ENCODE results near the gene SHC2.
"Not testable (repeated sequence)": the region's sequence is repeated elsewhere in the genome, so short reads cannot be mapped to it uniquely, and the experiment has no call there.

SHC2 gene

GRCh38 chr19:389255-389934, 71.4 kb downstream of the SHC2 start:
- no peak for DNase-seq

- no peak for DNase-seq
Observed at GRCh38 chr19:388691-389090, 72.1 kb downstream of the SHC2 start.

DNA sequence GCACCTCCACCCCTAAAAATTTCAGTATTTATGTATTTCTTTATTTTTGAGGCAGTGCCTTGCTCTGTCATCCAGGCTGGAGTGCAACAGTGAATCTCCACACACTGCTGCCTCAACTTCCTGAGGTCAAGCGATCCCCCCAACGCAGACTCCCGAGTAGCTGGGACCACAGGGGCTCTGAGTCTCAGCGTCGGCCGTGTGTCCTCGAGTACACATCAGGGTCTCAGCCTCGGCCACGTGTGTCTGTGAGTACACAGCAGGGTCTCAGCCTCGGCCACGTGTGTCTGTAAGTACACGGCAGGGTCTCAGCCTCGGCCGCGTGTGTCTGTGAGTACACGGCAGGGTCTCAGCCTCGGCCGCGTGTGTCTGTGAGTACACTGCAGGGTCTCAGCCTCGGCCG, 73.1 kb downstream of the SHC2 start:
- DNase-seq, result no peak

DNA sequence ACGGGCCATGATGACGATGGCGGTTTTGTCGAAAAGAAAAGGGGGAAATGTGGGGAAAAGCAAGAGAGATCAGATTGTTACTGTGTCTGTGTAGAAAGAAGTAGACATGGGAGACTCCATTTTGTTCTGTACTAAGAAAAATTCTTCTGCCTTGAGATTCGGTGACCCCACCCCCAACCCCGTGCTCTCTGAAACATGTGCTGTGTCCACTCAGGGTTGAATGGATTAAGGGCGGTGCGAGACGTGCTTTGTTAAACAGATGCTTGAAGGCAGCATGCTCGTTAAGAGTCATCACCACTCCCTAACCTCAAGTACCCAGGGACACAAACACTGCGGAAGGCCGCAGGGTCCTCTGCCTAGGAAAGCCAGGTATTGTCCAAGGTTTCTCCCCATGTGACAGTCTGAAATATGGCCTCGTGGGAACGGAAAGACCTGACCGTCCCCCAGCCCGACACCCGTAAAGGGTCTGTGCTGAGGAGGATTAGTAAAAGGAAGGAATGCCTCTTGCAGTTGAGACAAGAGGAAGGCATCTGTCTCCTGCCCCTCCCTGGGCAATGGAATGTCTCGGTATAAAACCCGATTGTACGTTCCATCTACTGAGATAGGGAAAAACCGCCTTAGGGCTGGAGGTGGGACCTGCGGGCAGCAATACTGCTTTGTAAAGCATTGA, 74.1 kb downstream of the SHC2 start:
- not testable (repeated sequence) for DNase-seq

GRCh38 chr19:386189-386588, 74.6 kb downstream of the SHC2 start:
- DNase-seq, result not testable (repeated sequence)

GRCh38 chr19:384799-385169, 76.0 kb downstream of the SHC2 start:
- DNase-seq, result no peak

DNA sequence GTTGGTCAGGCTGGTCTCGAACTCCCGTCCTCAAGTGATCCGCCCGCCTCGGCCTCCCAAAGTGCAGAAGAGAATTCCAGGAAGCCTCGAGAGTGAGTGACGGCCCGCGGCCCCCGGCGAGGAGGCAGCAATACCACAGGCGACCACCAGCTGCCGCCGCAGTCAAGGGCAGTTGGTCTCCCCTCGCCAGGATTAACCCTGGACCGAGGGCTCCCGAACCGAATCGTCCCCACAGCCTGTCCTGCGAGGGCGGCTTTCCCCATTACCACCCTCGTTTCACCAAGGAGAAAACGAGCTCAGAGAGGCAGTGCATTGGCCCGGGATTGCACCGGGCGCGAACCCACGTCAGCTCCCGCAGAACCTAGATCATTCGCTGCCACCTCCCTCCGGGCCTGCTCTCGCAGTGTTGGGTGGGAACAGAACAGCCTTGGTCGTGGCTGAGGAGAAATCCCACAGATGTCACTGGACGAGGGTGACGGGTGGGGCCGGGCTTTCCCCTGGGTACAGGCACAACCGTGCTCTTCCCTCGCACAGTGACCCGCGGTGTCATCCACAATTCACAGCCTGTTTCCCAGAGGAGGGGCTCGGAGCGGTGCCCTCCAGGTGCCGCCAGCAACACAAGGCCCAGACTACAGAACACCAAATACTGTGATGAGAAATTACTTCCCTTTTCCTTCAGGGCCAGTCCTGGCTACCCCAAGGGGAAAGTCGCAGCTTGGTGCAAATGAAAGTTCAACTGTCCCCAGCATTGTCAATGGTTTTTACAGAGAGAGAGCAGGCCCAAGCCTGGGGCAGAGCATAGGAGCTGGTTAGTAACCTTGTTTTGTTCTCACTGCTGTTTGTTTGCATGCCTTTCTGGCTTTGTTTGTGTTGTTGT, 76.7 kb downstream of the SHC2 start:
- DNase-seq, result peak in 2 of 4 experiments; percentile 15

- DNase-seq, result no peak
Observed at GRCh38 chr19:383040-383439, 77.8 kb downstream of the SHC2 start.

GRCh38 chr19:382578-382977, 78.3 kb downstream of the SHC2 start:
- DNase-seq, result not testable (repeated sequence)

GRCh38 chr19:381901-382300, 78.9 kb downstream of the SHC2 start:
- DNase-seq, result not testable (repeated sequence)

DNA sequence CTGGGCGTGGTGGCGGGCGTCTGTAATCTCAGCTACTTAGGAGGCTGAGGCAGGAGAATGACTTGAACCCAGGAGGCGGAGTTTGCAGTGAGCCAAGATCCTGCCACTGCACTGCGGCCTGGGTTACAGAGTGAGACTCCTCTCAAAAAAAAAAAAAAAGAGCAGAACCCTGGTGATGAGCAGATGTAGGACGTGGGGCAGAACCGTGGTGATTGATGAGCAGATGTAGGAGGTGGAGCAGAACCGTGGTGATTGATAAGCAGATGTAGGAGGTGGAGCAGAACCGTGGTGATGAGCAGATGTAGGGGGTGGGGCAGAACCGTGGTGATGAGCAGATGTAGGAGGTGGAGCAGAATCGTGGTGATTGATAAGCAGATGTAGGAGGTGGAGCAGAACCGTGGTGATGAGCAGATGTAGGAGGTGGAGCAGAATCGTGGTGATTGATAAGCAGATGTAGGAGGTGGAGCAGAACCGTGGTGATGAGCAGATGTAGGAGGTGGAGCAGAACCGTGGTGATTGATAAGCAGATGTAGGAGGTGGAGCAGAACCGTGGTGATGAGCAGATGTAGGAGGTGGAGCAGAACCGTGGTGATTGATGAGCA, 80.1 kb downstream of the SHC2 start:
- not testable (repeated sequence) for DNase-seq

DNA sequence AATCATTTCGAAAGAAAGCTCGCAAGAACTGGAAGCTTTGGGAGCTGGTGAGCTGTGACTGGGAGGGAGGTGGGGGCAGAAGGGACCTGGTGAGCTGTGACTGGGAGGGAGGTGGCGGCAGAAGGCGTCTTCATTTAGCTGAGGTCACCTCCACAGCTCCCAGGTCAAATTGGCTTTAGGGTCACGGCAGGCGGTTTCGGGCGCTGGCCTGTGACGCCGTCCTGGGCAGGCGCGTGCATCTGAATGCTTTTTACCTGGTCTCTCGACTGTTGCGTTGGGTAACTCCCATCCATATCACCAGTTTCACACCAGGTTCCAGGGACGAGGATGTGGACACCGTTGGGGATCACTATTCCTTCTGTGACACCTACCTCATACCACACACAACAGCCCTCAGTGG, 81.0 kb downstream of the SHC2 start:
- no peak for DNase-seq

GRCh38 chr19:378706-379105, 82.1 kb downstream of the SHC2 start:
- no peak for DNase-seq

- DNase-seq, result no peak
Observed at GRCh38 chr19:377801-378581, 82.8 kb downstream of the SHC2 start.

DNA sequence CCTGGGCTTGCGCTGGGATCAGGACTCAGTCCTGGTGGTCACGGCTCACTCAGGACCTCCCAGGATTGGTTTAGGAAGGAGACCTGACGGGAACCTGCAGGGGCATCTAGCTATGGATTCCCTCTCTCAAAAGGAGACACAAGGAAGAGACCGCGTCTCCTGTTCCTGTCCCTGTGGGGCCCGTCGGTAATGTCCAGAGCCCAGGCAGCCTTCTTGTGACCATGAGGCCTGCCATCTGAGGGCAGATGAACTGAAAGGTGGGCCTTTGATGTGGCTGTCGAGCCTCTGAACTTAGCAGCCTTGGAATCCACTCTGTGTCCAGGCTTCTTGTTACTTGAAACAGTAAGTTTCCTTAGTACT, 84.7 kb downstream of the SHC2 start:
- DNase-seq, result no peak

GRCh38 chr19:375395-376110, 85.3 kb downstream of the SHC2 start:
- no peak for DNase-seq

GRCh38 chr19:374886-375235, 86.0 kb downstream of the SHC2 start:
- DNase-seq, result no peak

DNA sequence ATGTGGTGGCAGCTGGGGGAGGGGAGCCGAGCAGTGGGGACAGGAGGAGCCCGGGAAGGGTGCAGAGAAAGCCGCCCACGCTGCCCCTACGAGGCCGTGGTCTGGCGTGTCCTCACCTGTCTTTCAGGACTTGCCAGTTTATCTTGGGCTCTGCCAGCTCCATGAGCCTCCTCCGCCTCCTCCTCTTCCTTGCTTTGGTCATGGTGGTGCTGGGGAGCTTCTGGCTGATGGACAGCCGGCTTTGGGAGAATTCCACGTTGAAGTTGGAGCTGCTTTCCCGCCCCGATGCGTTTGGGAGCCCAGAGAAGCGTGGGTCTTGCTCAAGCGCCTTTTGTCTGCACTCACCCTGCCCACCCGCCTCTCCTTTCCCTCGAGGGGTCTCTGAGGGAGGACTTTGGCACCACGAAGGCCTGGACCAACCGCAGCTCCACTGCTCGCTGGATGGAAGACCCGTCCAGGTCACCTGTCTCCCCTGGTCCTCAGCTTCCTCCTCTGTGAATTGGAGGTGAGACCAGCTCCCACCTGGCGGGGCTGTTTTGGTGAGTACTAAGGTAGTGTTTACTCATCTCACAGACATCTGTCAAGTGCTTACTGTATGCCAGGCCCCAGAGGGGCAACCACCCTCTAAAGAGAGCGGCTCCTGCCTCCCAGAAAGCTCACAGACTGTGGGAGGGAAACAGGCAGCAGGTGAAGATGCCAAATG, 86.5 kb downstream of the SHC2 start:
- DNase-seq, result no peak

DNA sequence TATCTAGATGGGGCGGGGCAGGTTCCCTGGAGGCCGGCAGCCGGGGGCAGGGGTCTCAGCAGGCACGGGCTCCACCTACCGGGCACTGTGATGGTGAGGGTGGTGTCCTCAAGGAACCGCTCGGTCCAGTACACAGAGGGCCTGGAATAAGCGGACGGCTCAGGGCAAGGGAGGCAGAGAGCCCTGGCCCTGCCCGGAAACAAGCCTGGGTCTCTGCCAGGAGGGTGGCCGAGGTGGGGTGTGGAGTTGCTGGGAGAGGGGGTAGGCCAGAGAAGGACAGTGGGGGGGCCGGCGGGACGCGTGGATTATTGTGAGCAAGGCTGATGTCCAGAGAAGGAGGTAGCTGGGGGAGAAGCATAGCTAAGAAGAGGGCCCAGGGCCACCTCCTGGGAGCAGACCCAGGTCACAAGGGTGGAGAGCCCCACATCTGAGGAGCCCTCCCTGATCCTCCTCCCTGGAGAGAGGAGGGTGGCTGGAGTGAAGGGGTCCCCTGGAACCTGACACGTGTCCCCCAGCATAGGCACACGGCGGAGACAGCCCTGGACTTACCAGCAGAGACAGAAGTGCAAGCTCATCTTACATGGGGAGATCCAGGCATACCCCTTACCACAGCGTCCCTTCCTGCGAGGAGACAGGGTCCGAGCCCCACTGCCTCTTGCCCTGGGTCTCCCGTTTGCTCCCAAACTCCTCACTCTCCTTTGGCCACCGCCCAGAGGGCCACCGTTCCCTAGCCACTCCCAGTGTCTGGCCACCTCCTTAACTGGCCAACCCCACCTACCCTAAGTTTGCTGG, 87.2 kb downstream of the SHC2 start:
- DNase-seq, result no peak

GRCh38 chr19:372306-372890, 88.4 kb downstream of the SHC2 start:
- no peak for DNase-seq

Measured in suppressor macrophage (primary cell).